Thyroid gland (tissue), 4 donors: ENCODE results near the gene TRPM5. TPM values are rescaled to one million over a fixed set of nuclear protein-coding genes. Genes with fewer than 3 reads are reported as not detected.

Experiments
- DNase-seq, 2 donors: peaks; one replicate each; pipeline ENCODE4 v3.0.0-alpha.2; 2019
- H3K27ac ChIP-seq, 3 donors: fragments of 200-600 bp; sonication (generic); 1 replicate in 2 of 3; 2 replicates in 1 of 3; pipeline ENCODE4 v1.5.1; 2016 to 2019; ENCODE audit warnings: mild to moderate bottlenecking in 1 of 3, moderate library complexity in 1 of 3
- H3K27me3 ChIP-seq: fragments of 200-600 bp; sonication (generic); one replicate; pipeline ENCODE4 v1.5.1; 2019
- H3K36me3 ChIP-seq, 2 donors: fragments of 200-600 bp; sonication (generic); one replicate each; pipeline ENCODE4 v1.5.1; 2016 to 2019
- H3K4me1 ChIP-seq, 2 donors: fragments of 200-600 bp; sonication (generic); one replicate each; pipeline ENCODE4 v1.5.1; 2017 to 2019
- H3K4me3 ChIP-seq, 3 donors: fragments of 200-600 bp; sonication (generic); replicated peaks in 1 of 3; 1 replicate in 2 of 3; 2 replicates in 1 of 3; pipeline ENCODE4 v1.5.1; 2016; ENCODE audit warnings: mild to moderate bottlenecking in 1 of 3
- H3K9me3 ChIP-seq: fragments of 200-600 bp; sonication (generic); one replicate; pipeline ENCODE4 v1.5.1; 2017
- POLR2A ChIP-seq, 2 donors: fragments of 450-650 bp; IDR thresholded peaks; one replicate each; pipeline ENCODE4 v1.6.1; 2017; ENCODE audit warnings: antibody characterized with exemption in 2 of 2, mild to moderate bottlenecking in 2 of 2, moderate library complexity in 1 of 2
- WGBS, 2 donors: methylation state at CpG; one replicate each; pipeline ENCODE4 v1.1.5; 2017; 5-methylcytosine and 5-hydroxymethylcytosine counted together
- intact Hi-C: fragments of 100-400 bp; cut with DNase I; formaldehyde crosslinking; loops from one replicate; pipeline ENCODE4 v1.15.1; 2023
- total RNA-seq, 4 donors: library from RNA; depleted of rRNA; stranded (reverse); fragments of >200 nt; gene quantifications; one replicate each; pipeline ENCODE4 v1.2.3, GENCODE V29; 2016
- TF ChIP-seq, protein P1 (sequence below), 6 experiments: fragments of 200-600 bp in 3 of 6; fragments of 450-650 bp in 3 of 6; sonication (generic) in 3 of 6; IDR thresholded peaks; one replicate each; pipeline ENCODE4 v1.5.1; 2016 to 2019; ENCODE audit warnings: antibody characterized with exemption in 6 of 6, mild to moderate bottlenecking in 2 of 6, inconsistent platforms in 1 of 6, moderate library complexity in 1 of 6

Gene TRPM5
- total RNA-seq, 4 donors from 2014 or later = 0.54 to 2.4 (median 0.73) TPM

DNA sequence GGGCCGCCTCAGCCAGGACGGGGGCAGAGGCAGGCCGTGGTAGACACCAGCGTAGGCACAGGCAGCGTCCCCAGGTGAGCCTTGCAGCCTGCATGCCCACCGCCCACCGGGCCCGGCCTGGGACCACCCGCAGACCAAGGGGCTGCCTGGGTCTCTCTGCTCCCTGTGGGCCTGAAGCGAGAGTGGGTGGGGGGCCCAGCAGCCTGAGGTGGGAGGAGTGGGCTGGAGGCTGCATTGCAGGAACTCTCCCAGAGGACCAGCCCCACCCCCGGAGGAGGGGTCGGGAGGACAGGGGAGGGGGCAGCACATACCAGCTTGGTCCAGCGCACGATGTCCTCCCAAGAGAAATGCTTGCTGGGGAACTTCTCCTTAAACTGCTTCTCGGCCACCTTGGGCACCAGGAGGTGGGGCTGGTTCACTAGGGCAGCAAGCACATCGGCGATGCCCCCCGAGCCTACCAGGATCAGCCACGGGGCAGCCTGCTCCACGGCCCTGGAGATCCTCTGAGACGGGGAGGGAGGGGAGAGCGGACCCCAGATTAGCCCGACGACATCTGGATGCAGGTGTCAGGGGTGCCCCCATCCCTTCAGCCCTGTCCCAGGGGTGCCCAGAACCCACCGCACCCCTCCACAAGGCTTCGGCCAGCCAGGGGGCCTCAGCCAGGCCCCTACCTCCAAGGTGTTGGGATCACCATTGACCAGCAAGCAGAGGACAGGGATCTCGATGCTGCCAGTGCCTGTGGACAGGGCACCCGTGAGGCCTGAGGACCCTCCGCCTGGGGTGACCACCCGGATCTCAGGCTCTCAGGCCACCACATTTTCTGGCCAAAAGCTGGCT lies 26.2 kb downstream of the TRPM5 start:
- H3K4me1 ChIP-seq = peaks cover 0 to 13% of the 10 kb centered on the region in 2 donors
- no peak overlapping the region for H3K4me3 ChIP-seq
- no peaks in the 10 kb centered on the region for H3K27me3 ChIP-seq
- no peaks in the 10 kb centered on the region for H3K36me3 ChIP-seq
- no peaks in the 10 kb centered on the region for H3K9me3 ChIP-seq
- no peak for DNase-seq
- 82 to 83% methylated on average over 16 to 28 of the region's 30 CpGs for WGBS, 2 donors
- intact Hi-C loops = no loop called here
- TF ChIP-seq, protein P1, sequence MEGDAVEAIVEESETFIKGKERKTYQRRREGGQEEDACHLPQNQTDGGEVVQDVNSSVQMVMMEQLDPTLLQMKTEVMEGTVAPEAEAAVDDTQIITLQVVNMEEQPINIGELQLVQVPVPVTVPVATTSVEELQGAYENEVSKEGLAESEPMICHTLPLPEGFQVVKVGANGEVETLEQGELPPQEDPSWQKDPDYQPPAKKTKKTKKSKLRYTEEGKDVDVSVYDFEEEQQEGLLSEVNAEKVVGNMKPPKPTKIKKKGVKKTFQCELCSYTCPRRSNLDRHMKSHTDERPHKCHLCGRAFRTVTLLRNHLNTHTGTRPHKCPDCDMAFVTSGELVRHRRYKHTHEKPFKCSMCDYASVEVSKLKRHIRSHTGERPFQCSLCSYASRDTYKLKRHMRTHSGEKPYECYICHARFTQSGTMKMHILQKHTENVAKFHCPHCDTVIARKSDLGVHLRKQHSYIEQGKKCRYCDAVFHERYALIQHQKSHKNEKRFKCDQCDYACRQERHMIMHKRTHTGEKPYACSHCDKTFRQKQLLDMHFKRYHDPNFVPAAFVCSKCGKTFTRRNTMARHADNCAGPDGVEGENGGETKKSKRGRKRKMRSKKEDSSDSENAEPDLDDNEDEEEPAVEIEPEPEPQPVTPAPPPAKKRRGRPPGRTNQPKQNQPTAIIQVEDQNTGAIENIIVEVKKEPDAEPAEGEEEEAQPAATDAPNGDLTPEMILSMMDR (IDR thresholded peaks at IDR 0.05) = no peak
- no peak for TF ChIP-seq POLR2A (IDR thresholded peaks at IDR 0.05)
- H3K27ac ChIP-seq = no peak overlapping the region

DNA sequence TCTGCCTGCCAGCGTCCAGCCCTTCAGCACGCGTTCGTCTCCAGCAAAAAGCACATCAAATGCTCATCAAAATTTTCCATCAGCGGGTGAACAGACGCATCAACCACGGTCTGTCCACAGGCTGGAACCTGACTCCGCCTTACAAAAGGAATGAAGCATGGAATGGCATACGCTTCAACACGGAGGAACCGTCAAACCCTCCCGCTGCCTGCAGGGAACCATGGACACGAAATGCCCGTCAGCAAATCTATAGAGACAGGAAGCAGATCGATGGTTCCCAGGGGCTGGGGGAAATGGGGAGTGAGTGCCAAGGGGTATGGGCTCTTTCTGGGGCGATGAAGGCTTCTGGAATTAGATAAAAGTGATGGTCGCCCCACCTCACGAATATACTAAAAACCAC lies 27.5 kb downstream of the TRPM5 start:
- 81 to 88% methylated on average over 18 of the region's 18 CpGs for WGBS, 2 donors
- intact Hi-C loops = no loop called here

DNA sequence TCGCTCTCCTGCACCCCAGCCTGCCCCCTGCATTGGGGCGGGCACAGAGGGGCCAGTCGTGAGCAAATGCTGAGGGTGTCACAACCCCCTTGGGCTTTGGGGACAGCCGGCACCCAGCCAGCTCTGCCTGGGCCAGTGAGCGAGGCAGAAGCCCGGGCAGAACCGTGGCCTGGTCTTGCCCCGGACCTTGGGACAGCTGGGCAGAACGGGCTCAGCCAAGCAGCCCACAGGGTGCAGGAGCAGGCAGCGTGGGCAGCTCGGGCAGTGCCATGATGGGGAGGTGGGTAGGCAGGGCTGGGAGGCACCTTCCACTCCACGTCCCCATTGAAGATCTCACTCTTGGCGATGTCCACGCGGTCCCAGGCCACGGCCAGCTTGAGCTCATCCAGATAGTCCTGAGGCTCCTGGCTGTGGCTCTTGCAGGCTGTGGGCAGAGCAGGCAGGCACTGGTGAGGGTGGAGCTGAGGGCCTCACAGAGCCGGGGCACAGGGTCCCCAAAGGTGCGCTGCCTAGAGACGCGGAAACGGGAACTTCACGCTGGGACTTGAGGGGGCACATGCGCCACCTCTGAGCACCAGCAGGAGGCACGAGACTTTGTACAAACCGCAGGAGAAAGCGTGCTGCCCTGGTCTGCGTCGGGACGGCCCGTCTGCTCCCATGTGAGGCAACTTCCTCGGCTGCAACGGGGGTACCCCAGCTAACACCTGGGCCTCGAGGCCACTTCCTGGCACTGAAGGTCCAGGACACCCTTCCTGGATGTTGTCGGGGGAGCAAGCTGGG lies 28.5 kb downstream of the TRPM5 start:
- Histone ChIP-seq H3K4me3 (no peak overlapping the region), H3K27me3 (no peaks in the 10 kb centered on the region), H3K4me1 (peaks cover 0 to 11% of the 10 kb centered on the region in 2 donors), H3K36me3 (no peaks in the 10 kb centered on the region), H3K9me3 (no peaks in the 10 kb centered on the region), H3K27ac (no peak overlapping the region)
- no peak for DNase-seq
- intact Hi-C loops = no loop called here
- TF ChIP-seq, protein P1 (IDR thresholded peaks at IDR 0.05) = no peak
- TF ChIP-seq POLR2A (IDR thresholded peaks at IDR 0.05) = no peak
- WGBS, 2 donors = 83 to 86% methylated on average over 17 to 21 of the region's 34 CpGs

More for the DNA sequence above, 27.5 kb downstream of the TRPM5 start:
- DNase-seq = no peak
- no peaks in the 10 kb centered on the region for H3K36me3 ChIP-seq
- H3K4me1 ChIP-seq = peaks cover 0 to 13% of the 10 kb centered on the region in 2 donors
- no peaks in the 10 kb centered on the region for H3K27me3 ChIP-seq
- H3K27ac ChIP-seq = no peak overlapping the region
- TF ChIP-seq, protein P1 (IDR thresholded peaks at IDR 0.05) = no peak
- no peak for TF ChIP-seq POLR2A (IDR thresholded peaks at IDR 0.05)
- no peak overlapping the region for H3K4me3 ChIP-seq
- H3K9me3 ChIP-seq = no peaks in the 10 kb centered on the region

DNA sequence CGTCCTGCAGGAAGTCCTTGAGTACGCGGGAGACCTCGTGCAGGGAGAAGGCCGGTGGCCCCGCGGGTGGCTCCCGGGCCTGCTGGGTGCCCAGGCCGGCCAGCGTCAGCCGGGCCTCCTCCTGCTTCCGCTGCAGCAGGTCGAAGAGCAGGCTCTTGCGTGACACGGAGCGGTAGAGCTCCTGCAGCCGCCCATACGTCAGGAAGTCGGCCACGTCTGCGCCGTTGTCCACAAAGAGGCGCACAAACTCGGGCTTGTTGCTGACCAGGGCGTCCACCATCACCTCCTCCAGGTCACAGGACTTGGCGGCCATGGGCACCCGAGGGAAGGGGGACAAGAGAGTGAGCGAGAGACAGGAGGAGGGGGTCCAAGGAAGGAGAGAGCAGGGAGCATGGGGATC lies 29.1 kb downstream of the TRPM5 start:
- Histone ChIP-seq H3K4me3 (no peak overlapping the region), H3K9me3 (no peaks in the 10 kb centered on the region), H3K4me1 (peaks cover 0 to 5% of the 10 kb centered on the region in 2 donors), H3K27me3 (no peaks in the 10 kb centered on the region), H3K36me3 (no peaks in the 10 kb centered on the region), H3K27ac (no peak overlapping the region)
- intact Hi-C loops = no loop called here
- WGBS, 2 donors = 86 to 93% methylated on average over 14 to 26 of the region's 28 CpGs
- no peak for DNase-seq
- no peak for TF ChIP-seq POLR2A (IDR thresholded peaks at IDR 0.05)
- TF ChIP-seq, protein P1 (IDR thresholded peaks at IDR 0.05) = no peak

- H3K27ac ChIP-seq = no peak overlapping the region
- no peaks in the 10 kb centered on the region for H3K9me3 ChIP-seq
- no peak for TF ChIP-seq POLR2A (IDR thresholded peaks at IDR 0.05)
- TF ChIP-seq, protein P1 (IDR thresholded peaks at IDR 0.05) = no peak
- WGBS, 2 donors = 90 to 96% methylated on average over 31 to 35 of the region's 35 CpGs
- H3K36me3 ChIP-seq = no peaks in the 10 kb centered on the region
- no peak for DNase-seq
- intact Hi-C loops = no loop called here
- no peaks in the 10 kb centered on the region for H3K4me1 ChIP-seq
- no peaks in the 10 kb centered on the region for H3K27me3 ChIP-seq
- no peak overlapping the region for H3K4me3 ChIP-seq
Observed at GRCh38 chr11:2414616-2415015, 29.7 kb downstream of the TRPM5 start.
